Activated T-helper 1 cell treated with anti-CD3 and anti-CD28 coated beads, Interleukin-12 subunit alpha, Interleukin-12 subunit beta, Interleukin-2, Interleukin-4 antibody, amounts not matched to agents 30 ng/mL and 10 ng/mL and 1 ng/mL, durations not matched to agents 14 hours and 24 hours and 36 hours (primary cell): ENCODE data around the gene AHNAK2. TPM values are rescaled to one million over a fixed set of nuclear protein-coding genes. Genes with fewer than 3 reads are reported as not detected.

ENCODE experiments used
- DNase-seq: peaks from one replicate; pipeline ENCODE4 v3.0.0; 2021; ENCODE audit warnings: low spot score
- H3K27ac Mint-ChIP-seq: one replicate; pipeline ENCODE4 v1.8.0; 2021; ENCODE audit warnings: mild to moderate bottlenecking, mixed read lengths
- H3K27me3 Mint-ChIP-seq: one replicate; pipeline ENCODE4 v1.8.0; 2022; ENCODE audit warnings: mild to moderate bottlenecking, moderate library complexity, mixed read lengths; ENCODE audit not compliant: insufficient read depth
- H3K36me3 Mint-ChIP-seq: one replicate; pipeline ENCODE4 v1.8.0; 2021; ENCODE audit warnings: low read depth, mixed read lengths
- H3K4me1 Mint-ChIP-seq: one replicate; pipeline ENCODE4 v1.8.0; 2021; ENCODE audit warnings: low read depth, mixed read lengths
- H3K4me3 Mint-ChIP-seq: one replicate; pipeline ENCODE4 v1.8.0; 2021; ENCODE audit warnings: mild to moderate bottlenecking, moderate library complexity, mixed read lengths
- H3K9me3 Mint-ChIP-seq: one replicate; pipeline ENCODE4 v1.8.0; 2021; ENCODE audit warnings: mixed read lengths
- intact Hi-C: fragments of 100-400 bp; cut with micrococcal nuclease; formaldehyde crosslinking; loops from one replicate; pipeline ENCODE4 v1.15.1; 2024
- total RNA-seq: library from RNA; stranded (reverse); gene quantifications from 2 replicates; pipeline ENCODE4 v1.2.3, GENCODE V29; 2022

The AHNAK2 gene
- total RNA-seq, 1 donor from 2014 or later = 0.05 TPM

DNA sequence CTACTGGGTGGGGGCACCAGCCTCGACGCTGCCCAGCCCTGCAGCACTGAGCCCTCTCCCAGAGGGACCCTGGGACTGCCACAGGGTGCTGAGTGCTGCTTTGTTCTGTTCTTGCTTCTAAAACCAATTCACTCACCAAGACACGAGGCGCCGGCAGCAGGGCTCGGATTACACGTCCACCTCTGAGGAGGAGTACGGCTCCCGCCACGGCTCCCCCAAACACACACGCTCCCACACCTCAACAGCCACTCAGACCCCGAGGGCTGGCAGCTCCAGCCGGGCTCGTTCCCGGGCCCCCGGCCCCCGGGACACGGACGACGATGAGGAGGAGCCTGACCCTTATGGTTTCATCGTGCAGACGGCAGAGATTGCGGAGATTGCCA, 88.8 kb downstream of the AHNAK2 start:
- no peaks in the 10 kb centered on the region for H3K36me3 Mint-ChIP-seq
- no peak for DNase-seq
- no peak overlapping the region for H3K27ac Mint-ChIP-seq
- H3K27me3 Mint-ChIP-seq = no peaks in the 10 kb centered on the region
- H3K4me1 Mint-ChIP-seq = no peaks in the 10 kb centered on the region
- intact Hi-C loops = no loop called here
- H3K9me3 Mint-ChIP-seq = no peaks in the 10 kb centered on the region
- no peak overlapping the region for H3K4me3 Mint-ChIP-seq

GRCh38 chr14:104888489-104889374, 89.4 kb downstream of the AHNAK2 start:
- Mint-ChIP-seq H3K4me3 (no peak overlapping the region), H3K27ac (no peak overlapping the region), H3K4me1 (no peaks in the 10 kb centered on the region), H3K27me3 (no peaks in the 10 kb centered on the region), H3K36me3 (no peaks in the 10 kb centered on the region), H3K9me3 (no peaks in the 10 kb centered on the region)
- no peak for DNase-seq
- intact Hi-C loops = no loop called here

DNA sequence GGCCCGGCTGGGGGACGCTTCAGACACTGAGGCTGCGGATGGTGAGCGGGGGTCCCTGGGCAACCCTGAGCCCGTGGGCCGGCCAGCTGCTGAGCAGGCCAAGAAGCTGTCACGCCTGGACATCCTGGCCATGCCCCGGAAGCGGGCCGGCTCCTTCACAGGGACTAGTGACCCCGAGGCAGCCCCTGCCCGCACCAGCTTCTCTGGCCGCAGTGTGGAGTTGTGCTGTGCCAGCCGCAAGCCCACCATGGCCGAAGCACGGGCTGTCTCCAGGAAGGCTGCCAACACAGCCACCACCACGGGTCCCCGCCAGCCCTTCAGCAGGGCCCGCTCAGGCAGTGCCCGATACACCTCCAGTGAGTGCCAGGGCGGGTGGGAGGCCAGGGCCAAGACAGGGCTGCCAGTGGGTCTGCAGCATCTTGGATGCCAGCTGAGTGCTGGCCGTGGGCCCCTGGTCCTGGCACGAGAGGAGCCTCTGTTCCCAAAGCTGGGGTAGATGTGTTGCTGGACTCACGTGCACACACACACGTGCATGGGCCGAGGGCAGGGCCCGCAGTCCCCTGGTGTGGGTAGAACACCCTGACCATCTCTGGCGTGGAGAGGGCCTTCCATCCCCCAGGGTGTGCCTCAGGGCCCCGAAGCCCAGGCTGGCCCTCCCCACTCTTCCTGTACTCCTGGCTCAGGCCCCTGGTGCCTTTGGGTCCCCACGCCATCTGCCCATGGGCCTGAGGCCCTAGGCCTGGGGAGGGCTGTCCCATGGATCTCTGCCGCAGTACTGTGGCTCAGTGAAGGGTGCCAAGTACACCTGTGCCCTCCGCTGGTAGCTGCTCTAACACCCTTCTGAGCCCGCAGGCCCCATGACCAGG, 90.3 kb downstream of the AHNAK2 start:
- Mint-ChIP-seq H3K27me3 (no peaks in the 10 kb centered on the region), H3K27ac (no peak overlapping the region), H3K4me1 (no peaks in the 10 kb centered on the region), H3K36me3 (no peaks in the 10 kb centered on the region), H3K4me3 (no peak overlapping the region), H3K9me3 (no peaks in the 10 kb centered on the region)
- intact Hi-C loops = no loop called here
- DNase-seq = no peak

Other genes starting within 250 kb of the AHNAK2 start
- 111 and 113 TPM in 2 replicates for gene SIVA1, start 225.2 kb downstream of the AHNAK2 start, total RNA-seq
- 137 and 140 TPM in 2 replicates for gene AKT1, start 182.6 kb downstream of the AHNAK2 start, total RNA-seq
- gene ZBTB42, start 177.3 kb downstream of the AHNAK2 start, total RNA-seq = 5.9 and 6.1 TPM in 2 replicates
- 9.8 and 10.7 TPM in 2 replicates for gene CEP170B, start 113.1 kb downstream of the AHNAK2 start, total RNA-seq
- gene PLD4, start 53.5 kb downstream of the AHNAK2 start, total RNA-seq = 0.10 and 0.21 TPM in 2 replicates
- 3.1 TPM in 2 replicates for gene CLBA1, start 7.4 kb upstream of the AHNAK2 start, total RNA-seq
- 62.5 and 63.7 TPM in 2 replicates for gene CDCA4, start 42.7 kb upstream of the AHNAK2 start, total RNA-seq
- gene GPR132, start 87.1 kb upstream of the AHNAK2 start, total RNA-seq = 24.6 and 24.9 TPM in 2 replicates
- gene JAG2, start 190.4 kb upstream of the AHNAK2 start, total RNA-seq = 6.5 and 7.4 TPM in 2 replicates
- 8.5 and 10.9 TPM in 2 replicates for gene NUDT14, start 202.9 kb upstream of the AHNAK2 start, total RNA-seq